GM21360 (cell line): ENCODE measurements around the gene ST8SIA1.
A peak's percentile ranks its signal among the peaks of the same experiment; 100 is the strongest.
"Not testable (repeated sequence)": the region's sequence is repeated elsewhere in the genome, so short reads cannot be mapped to it uniquely, and the experiment has no call there.

Experiments used
- ATAC-seq: cut with Tn5 transposase; IDR thresholded peaks from one replicate; pipeline ENCODE4 v1.9.1; 2021; ENCODE audit warnings: mild to moderate bottlenecking, moderate library complexity; ENCODE audit not compliant: unreplicated experiment

ST8SIA1 gene, protein sequence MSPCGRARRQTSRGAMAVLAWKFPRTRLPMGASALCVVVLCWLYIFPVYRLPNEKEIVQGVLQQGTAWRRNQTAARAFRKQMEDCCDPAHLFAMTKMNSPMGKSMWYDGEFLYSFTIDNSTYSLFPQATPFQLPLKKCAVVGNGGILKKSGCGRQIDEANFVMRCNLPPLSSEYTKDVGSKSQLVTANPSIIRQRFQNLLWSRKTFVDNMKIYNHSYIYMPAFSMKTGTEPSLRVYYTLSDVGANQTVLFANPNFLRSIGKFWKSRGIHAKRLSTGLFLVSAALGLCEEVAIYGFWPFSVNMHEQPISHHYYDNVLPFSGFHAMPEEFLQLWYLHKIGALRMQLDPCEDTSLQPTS

GRCh38 chr12:22334410-22335100 lies at the start of gene ST8SIA1:
Gene ST8SIA1, minus strand, starts transcription at chr12:22334707. Its CDS starts 475 bp downstream, at chr12:22334232.
- no peak for ATAC-seq

GRCh38 chr12:22380031-22380430 lies 45.5 kb upstream of the ST8SIA1 start:
- ATAC-seq = no peak

DNA sequence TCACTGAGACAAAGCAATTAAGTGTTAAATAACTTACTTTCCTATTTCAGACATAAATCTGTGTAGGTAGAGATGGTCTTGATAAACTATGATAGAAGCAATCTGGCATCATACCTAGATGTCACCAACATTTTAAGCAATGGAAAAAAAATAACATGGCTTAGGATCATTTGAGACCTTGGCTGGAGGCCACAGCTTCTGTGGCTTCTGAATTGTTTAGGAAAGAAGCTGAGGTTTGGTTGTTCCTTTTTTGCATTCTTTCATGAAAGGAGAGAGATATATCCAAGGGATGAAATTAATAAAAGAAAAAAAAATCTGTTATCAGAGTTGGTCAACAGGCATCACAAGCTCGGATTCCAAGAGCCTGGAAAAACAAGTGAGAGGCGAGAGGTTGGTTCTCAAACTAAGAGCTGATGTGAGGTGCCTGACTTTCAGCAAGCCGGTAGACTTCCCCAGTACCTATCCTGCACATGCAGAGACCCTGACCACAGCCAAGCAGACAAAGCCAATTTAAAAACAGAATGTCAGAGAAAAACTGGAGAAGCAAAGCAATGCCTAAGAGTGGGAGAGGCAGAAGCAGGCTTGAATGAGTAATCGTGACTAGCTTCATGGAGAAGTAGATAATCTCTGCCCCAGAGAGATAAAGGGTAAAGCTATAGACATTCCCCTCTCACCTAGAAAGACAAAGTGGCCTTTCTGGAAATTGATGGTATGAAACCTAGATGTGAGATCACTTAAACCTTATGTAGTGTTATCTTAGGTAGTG lies 43.4 kb upstream of the ST8SIA1 start:
- ATAC-seq = no peak

DNA sequence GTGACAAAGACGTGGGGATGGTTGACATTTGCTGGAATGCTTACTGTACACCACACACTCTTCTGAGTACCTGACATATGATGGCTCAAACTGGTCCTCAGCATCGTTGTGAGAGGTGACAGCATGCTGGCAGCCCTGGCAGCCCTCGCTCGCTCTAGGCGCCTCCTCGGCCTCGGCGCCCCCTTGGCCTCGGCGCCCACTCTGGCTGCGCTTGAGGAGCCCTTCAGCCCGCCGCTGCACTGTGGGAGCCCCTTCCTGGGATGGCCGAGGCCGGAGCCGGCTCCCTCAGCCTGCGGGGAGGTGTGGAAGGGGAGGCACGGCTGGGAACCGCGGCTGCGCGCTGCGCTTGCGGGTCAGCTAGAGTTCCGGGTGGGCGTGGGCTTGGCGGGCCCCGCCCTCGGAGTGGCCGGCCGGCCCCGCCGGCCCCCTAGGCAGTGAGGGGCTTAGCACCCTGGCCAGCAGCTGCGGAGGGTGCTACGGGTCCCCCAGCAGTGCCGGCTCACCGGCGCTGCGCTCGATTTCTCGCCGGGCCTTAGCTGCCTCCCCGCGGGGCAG lies 42.2 kb upstream of the ST8SIA1 start:
- not testable (repeated sequence) for ATAC-seq

GRCh38 chr12:22374508-22374907 lies 40.0 kb upstream of the ST8SIA1 start:
- ATAC-seq = peak; percentile 48

DNA sequence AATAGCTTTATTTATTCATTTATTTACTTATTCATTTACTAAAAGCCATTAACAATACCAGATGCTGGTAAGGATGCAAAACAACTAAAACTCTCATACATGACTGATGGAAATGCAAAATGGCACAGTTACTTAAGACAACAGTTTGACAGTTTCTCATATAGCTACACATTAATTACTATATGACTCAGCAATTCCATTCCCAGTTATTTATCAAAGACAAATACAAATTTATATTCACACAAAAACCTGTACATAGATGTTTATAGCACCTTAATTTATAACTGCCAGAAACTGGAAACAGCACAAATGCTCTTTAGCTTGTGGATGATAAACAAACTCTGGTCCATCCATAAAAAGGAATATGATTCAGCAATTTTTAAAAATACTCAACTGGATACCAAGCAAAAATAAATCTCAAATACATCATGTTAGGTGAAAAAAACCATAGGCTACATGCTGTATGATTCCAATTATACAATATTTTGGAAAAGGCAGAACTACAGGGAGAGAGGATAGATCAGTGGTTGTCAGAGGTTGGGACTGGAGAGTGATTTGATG lies 37.9 kb upstream of the ST8SIA1 start:
- no peak for ATAC-seq

DNA sequence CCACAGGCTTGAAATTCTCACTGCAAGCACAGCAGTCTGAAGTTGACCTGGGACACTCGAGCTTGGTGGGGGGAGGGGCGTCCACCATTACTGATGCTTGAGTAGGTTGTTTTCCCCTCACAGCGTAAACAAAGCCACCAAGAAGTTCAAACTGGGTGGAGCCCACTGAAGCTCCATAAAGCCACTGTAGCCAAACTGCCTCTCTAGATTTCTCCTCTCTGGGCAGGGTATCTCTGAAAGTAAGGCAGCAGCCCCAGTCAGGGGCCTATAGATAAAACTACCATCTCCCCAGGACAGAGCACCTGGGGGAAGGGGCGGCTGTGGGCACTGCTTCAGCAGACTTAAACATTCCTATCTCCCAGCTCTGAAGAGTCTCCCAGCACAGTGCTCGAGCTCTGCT lies 31.7 kb upstream of the ST8SIA1 start:
- no peak for ATAC-seq

DNA sequence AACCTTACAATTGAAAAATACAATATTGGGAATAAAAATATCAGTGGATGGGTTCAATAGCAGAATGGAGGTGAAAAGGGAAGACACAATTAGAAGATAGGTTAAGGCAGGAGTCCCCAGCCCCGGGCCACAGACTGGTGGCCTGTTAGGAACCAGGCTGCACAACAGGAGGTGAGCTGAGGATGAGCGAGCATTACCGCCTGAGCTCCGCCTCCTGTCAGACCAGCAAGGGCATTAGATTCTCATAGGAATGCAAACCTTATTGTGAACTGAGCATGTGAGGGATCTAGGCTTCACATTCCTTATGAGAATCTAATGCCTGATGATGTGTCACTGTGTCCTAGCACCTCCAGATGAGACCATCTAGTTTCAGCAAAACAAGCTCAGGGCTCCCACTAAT lies 27.3 kb upstream of the ST8SIA1 start:
- ATAC-seq = no peak

DNA sequence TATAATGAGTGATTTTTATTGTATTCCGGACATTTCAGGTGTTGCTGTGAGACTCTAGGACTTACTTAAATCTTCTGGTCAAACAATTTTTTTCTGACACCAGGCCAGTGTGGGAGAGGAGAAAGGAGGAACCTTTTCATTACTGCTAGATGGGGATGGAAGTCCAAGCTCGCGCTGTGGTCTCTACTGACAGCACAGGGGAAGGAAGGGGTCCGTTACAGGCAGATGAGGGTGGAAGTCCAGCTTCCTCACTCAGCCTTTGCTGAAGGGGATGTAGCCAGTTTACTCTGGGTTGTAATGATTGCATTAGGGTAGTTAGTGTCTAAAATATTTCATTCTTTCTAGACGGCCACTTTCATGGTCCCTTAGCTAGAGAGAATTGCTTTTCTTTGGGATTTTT lies 26.3 kb upstream of the ST8SIA1 start:
- no peak for ATAC-seq

DNA sequence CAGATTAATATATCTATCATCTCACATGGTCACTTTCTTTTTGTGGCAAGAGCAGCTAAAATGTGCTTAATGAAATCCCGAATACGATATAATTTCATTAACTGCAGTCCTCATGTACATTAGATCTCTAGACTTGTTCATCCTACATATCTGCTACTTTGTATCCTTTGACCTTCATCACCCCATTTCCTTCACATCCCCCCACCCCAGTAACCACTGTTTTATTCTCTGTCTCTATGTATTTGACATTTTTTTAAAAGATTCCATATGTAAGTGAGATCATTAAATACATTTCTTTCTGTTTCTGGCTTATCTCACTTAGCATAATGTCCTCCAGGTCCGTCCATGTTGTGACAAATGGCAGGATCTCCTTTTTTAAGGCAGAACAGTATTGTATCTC lies 23.0 kb upstream of the ST8SIA1 start:
- no peak for ATAC-seq

DNA sequence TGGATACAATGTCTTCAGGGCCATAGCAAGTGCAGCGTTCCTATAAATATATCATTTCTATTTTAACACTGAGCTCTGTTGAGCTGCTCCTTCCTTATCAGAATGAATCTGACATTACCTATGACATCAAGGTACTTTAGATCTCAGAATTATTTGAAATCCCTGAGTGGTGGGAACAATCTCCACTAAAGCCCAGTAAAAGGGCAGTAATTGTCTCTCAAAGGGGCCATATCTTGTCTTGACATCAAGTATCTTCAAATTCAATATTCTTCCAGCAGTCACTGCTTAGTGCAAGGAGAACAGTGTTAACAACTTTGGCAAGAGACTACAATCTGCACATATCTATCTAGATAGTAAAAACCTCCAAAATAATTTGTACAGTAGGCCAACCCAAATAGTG lies 21.7 kb upstream of the ST8SIA1 start:
- ATAC-seq = no peak

- no peak for ATAC-seq
Measured at GRCh38 chr12:22355011-22355580, 20.6 kb upstream of the ST8SIA1 start.

- no peak for ATAC-seq
Measured at GRCh38 chr12:22353615-22354325, 19.3 kb upstream of the ST8SIA1 start.

GRCh38 chr12:22350886-22351285 lies 16.4 kb upstream of the ST8SIA1 start:
- no peak for ATAC-seq

DNA sequence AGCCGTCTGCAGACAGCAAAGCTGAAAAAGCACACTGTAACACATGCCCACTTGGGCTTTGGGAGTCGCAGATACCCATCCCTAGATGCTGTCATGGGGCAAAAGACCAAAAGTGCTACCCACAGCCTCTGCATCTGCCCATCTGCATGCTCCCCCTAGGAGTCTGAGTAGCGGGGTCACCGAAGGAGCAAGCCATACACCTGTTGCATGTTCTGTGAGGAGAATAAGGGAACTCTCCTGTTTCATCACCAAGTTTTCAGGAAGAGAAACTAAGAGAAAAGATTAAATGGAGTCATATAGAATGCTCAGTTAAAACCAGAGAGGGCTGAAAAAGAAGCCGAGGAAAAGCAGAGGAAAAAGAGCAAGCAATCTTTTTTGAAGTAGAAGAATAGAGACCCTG lies 13.7 kb upstream of the ST8SIA1 start:
- ATAC-seq = no peak

DNA sequence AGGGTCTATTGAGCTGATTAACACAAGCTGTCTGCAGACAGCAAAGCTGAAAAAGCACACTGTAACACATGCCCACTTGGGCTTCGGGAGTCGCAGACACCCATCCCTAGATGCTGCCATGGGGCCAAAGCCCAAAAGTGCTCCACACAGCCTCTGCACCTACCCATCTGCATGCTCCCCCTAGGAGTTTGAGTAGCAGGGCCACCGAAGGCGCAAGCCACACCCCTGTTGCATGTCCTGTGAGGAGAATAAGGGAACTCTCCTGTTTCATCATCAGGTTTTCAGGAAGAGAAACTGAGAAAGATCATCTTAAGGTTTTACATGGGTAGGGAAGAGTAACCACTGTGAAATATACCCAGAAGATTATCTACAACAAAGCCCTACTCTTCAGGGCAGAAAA lies 5.6 kb upstream of the ST8SIA1 start:
- no peak for ATAC-seq

GRCh38 chr12:22339691-22340090 lies 5.2 kb upstream of the ST8SIA1 start:
- ATAC-seq = no peak

GRCh38 chr12:22335794-22336166 lies 1.3 kb upstream of the ST8SIA1 start:
- peak; percentile 16 for ATAC-seq

- ATAC-seq = no peak
Measured at GRCh38 chr12:22333713-22334409, 646 bp downstream of the ST8SIA1 start.
